AG04449 (cell line): ENCODE data around the gene FXYD5.
A peak's percentile ranks its signal among the peaks of the same experiment; 100 is the strongest.

ENCODE experiments used
- CTCF ChIA-PET: fragments of 350-600 bp; formaldehyde crosslinking; extraction: SDS; loops from one replicate; lab custom pipeline; 2021; ENCODE audit warnings: antibody characterized with exemption; lab: Yijun Ruan, JAX
- POLR2A ChIA-PET: fragments of 400-600, 350-600 bp; formaldehyde crosslinking; extraction: SDS; loops from one replicate; lab custom pipeline; 2020; ENCODE audit warnings: antibody characterized with exemption, inconsistent platforms; lab: Yijun Ruan, JAX
- DNase-seq: peaks from one replicate; pipeline ENCODE4 v3.0.0-alpha.2; 2010; ENCODE audit warnings: low read depth, low spot score
- H3K4me3 ChIP-seq: 2 replicates; pipeline ENCODE4 v1.5.1; 2011; ENCODE audit warnings: low read depth, mild to moderate bottlenecking, control low read depth, low read length
- CTCF ChIP-seq: IDR thresholded peaks from one replicate; pipeline ENCODE4 v1.5.1; 2011; ENCODE audit warnings: mild to moderate bottlenecking, moderate library complexity, low read length, control low read depth, inconsistent platforms; ENCODE audit not compliant: insufficient read depth; ENCODE audit errors: missing control alignments

FXYD5 gene

GRCh38 chr19:35122687-35123551 is 31.6 kb upstream of the FXYD5 start:
- no peak overlapping the region for H3K4me3 ChIP-seq
- no peak for DNase-seq
- ChIA-PET CTCF (interaction anchor here (1.8 to 7.4 kb wide), 6 partner anchors 8 to 56 kb away, joined by 9 to 118 read pairs (median 24); partner anchors contain the start of genes FXYD1, FXYD3, FXYD7 and LGI4), POLR2A (no interaction called here)
- TF ChIP-seq CTCF = no peak

GRCh38 chr19:35123573-35123972 is 31.0 kb upstream of the FXYD5 start:
- H3K4me3 ChIP-seq = peak overlapping the region; percentile 91
- DNase-seq = no peak
- TF ChIP-seq CTCF = no peak
- ChIA-PET POLR2A (no interaction called here), CTCF (interaction anchor here (1.8 to 7.4 kb wide), 6 partner anchors 8 to 56 kb away, joined by 9 to 118 read pairs (median 24); partner anchors contain the start of genes FXYD1, FXYD3, FXYD7 and LGI4)

GRCh38 chr19:35124098-35125060 is 30.2 kb upstream of the FXYD5 start:
- H3K4me3 ChIP-seq = peak overlapping the region; percentile 91
- CTCF ChIA-PET = interaction anchor here (1.1 to 7.4 kb wide), 10 partner anchors 9 to 80 kb away, joined by 3 to 118 read pairs (median 9); partner anchors contain the start of genes FXYD1, FXYD3, FXYD7 and LGI4
- POLR2A ChIA-PET = interaction anchor here (0.9 to 1.2 kb wide), 4 partner anchors 13 to 36 kb away, joined by 3 to 5 read pairs (median 3); partner anchors contain the start of gene FXYD7
- no peak for TF ChIP-seq CTCF
- DNase-seq = peak; percentile 33

GRCh38 chr19:35125270-35125717 is 29.2 kb upstream of the FXYD5 start:
- TF ChIP-seq CTCF = no peak
- DNase-seq = no peak
- CTCF ChIA-PET = interaction anchor here (1.1 to 7.4 kb wide), 8 partner anchors 10 to 81 kb away, joined by 3 to 118 read pairs (median 14); partner anchors contain the start of genes FXYD1, FXYD3, FXYD7 and LGI4
- no peak overlapping the region for H3K4me3 ChIP-seq
- POLR2A ChIA-PET = interaction anchor here (0.9 to 1.2 kb wide), 3 partner anchors 14 to 37 kb away, joined by 3 to 5 read pairs (median 3); no protein-coding TSS in a partner anchor

- POLR2A ChIA-PET = no interaction called here
- no peak for DNase-seq
- CTCF ChIA-PET = interaction anchor here (0.6 to 7.4 kb wide), 9 partner anchors 8 to 82 kb away, joined by 3 to 118 read pairs (median 19); partner anchors contain the start of genes FXYD1, FXYD3, FXYD7 and LGI4
- TF ChIP-seq CTCF = no peak
- no peak overlapping the region for H3K4me3 ChIP-seq
Observed at GRCh38 chr19:35125749-35126623, 28.5 kb upstream of the FXYD5 start.
